ENCODE measurements around the gene PROB1.
"Not testable (repeated sequence)": the region's sequence is repeated elsewhere in the genome, so short reads cannot be mapped to it uniquely, and the experiment has no call there.

Gene PROB1

GRCh38 chr5:139391570-139392323 is 3.2 kb downstream of the PROB1 start:
- peak; percentile 86 for DNase-seq (ENCODE audit: low read depth)
- TF ChIP-seq CTCF (IDR thresholded peaks at IDR 0.05; ENCODE audit: insufficient read depth, low read depth, low read length, missing control alignments), result no peak
- peak overlapping the region; percentile 88 for H3K4me3 ChIP-seq (ENCODE audit: low read depth, low read length)

GRCh38 chr5:139390639-139391569 is 4.0 kb downstream of the PROB1 start:
- H3K4me3 ChIP-seq (ENCODE audit: low read depth, low read length), result peak overlapping the region; percentile 88
- DNase-seq (ENCODE audit: low read depth), result peak; percentile 43
- TF ChIP-seq CTCF (IDR thresholded peaks at IDR 0.05; ENCODE audit: insufficient read depth, low read depth, low read length, missing control alignments), result no peak

DNA sequence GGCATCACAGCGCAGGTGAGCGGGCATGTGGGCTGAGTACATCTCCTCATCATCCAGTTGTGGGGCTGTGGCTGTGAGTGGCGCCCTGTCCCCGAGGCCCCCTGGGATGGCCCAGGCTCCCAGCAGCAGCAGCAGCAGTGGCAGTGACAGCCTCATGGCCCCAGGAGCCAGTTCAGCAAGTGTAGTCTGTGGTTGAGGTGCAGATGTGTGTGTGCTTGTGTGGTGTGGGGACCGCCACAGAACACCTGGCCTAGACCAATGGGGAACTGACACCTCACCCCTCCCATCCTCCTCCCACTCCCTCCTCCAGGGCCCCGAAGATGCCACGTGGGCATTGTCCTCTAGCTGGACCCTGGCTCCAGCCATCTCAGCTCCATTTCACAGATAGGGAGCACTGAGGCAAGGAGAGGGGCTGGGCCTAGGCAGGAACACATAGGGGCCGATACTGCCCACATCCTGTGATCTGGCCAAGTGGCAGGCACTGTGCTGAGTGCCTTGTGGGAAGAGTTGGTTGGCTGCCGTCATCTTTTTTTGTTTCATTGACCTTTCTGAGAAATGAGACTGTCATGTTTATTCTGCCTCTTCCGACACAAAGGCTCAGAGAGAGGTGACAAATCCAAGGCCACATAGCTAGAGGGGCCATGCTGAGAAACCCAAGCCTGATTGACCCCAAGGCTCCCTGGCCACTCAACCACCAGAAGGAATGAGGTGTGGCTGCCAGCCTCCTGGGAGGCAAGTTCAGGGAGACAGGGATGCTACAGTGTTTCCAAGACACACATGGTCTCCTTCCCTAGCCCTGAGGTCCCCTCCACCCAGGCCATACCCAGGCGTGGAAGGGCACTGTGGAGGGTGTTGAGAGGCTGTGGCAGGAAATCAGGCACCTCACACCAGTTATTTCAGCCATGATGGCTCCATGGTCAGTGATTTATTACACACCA is 4.9 kb downstream of the PROB1 start, which contains the start of gene MZB1:
MZB1 (minus strand) TSS at position 213 of the 938 bp plus-strand sequence; CDS start at position 156, 57 bp downstream.
- peak within 1 kb of the TSS; percentile 88 for H3K4me3 ChIP-seq (ENCODE audit: low read depth, low read length)
- TF ChIP-seq CTCF (IDR thresholded peaks at IDR 0.05; ENCODE audit: insufficient read depth, low read depth, low read length, missing control alignments), result no peak
- DNase-seq (ENCODE audit: low read depth), result peak; percentile 98

DNA sequence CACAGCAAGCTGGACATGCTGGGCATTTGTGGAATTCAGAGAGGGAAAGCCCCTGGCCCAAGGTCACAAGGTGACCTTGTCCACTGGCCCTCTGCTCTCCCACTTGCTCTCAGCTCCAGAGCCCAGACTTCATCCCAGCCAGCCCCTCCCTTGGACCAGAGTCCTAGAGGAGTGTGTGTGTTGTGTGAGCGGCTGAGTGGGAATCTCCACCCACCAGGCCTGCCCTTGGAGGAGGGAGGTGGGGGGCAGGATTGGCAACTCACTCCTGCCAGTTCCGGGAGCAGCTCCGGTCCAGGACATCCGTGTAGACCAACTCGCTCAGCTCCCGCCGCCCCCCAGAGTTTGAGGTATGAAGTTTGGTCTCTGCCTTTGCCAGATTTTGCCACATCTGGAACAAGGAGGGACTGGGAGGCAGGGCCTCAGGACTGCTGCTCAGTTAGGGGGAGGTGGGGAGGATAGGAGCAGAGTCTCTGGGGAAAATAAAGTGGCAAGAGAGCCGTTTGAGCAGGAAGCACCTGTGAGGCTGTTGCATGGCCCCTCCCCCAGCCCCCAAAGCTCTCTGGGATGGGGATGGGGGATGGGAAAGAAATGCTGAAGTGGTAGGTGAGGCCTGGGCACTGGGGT is 6.6 kb downstream of the PROB1 start:
- peak overlapping the region; percentile 88 for H3K4me3 ChIP-seq (ENCODE audit: low read depth, low read length)
- DNase-seq (ENCODE audit: low read depth), result peak; percentile 84
- no peak for TF ChIP-seq CTCF (IDR thresholded peaks at IDR 0.05; ENCODE audit: insufficient read depth, low read depth, low read length, missing control alignments)

- no peak for TF ChIP-seq CTCF (IDR thresholded peaks at IDR 0.05; ENCODE audit: insufficient read depth, low read depth, low read length, missing control alignments)
- no peak for DNase-seq (ENCODE audit: low read depth)
- peak overlapping the region; percentile 88 for H3K4me3 ChIP-seq (ENCODE audit: low read depth, low read length)
Measured at GRCh38 chr5:139387611-139388197, 7.2 kb downstream of the PROB1 start.

DNA sequence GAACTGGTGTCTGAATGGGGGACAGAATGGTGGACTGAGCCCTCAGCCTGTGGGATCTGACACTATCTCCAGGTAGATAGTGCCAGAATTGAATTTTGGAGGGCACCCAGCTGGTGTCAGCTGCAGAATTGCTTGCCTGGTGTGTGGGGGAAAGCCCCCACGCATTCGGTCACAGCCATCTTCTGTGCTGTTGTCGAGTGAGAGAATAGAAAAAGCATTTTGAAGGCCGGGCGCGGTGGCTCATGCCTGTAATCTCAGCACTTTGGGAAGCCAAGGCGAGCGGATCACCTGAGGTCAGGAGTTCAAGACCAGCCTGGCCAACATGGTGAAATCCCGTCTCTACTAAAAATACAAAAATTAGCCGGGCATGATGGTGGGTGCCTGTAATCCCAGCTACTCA is 7.9 kb downstream of the PROB1 start:
- not testable (repeated sequence) for H3K4me3 ChIP-seq (ENCODE audit: low read depth, low read length); DNase-seq (ENCODE audit: low read depth)

All from GM12865 (cell line).